HG03066 (cell line): ENCODE measurements around the gene CADM1.
"Not testable (repeated sequence)": the region's sequence is repeated elsewhere in the genome, so short reads cannot be mapped to it uniquely, and the experiment has no call there.

Source experiments
- ATAC-seq: cut with Tn5 transposase; IDR thresholded peaks from one replicate; pipeline ENCODE4 v1.9.1; 2021; ENCODE audit warnings: low read depth; ENCODE audit not compliant: unreplicated experiment

CADM1 gene

DNA sequence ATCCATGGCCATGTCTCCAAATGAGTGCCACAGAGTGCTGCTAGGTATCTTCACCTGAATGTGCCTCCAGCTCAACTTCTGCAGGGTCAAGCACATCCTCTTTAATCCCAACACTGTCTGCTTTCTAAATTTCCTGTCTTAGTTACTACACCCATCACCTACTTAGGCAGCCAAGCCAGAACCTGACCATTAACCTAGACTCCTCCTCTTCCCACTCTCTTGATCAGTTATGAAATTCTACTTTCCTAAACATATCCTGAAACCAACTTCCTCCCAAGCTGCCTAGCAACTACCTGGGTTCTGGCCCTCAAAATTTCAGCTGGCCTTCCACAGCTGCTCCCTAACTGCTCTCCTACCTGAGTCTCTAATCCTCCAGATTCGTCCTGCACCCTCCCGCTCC lies 22.7 kb downstream of the CADM1 start:
- ATAC-seq: no peak

DNA sequence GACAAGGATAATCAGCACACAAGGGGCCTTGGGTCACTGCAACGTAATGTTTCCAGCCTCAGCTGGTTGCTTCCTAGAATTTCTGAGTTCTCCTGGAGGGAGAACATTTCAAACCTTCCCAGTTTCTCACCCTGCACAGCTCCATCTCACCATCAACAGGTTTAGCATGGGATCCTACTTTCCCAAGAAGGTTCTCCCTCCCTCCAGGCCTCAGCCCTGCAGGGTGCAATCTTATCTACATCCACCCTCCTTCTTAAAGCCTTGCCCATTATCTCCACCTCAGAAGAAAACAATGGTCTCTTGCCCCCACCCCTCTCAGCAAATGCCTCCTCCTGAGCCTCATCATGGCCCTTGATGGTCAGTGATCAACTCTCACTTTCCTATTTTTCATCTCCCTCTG lies 23.6 kb downstream of the CADM1 start:
- no peak for ATAC-seq

DNA sequence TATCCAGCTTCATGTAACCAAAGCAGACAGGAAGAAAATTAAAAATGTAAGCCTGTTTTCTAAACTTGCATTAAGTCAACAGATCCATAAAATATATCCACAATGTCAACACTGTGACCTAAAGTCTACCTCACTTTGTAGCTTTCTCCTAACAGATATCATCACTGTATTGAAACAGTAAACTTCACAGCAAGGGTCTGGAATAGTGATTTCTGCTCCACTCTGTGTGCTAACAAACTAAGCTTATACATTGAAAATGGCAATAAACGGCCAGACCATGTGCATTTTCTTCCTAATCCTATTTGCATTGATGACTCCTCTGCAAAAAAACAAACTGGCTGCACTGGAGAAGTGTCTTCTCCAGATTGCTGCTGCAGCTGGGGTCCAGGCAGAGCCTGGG lies 26.8 kb downstream of the CADM1 start:
- ATAC-seq: no peak

DNA sequence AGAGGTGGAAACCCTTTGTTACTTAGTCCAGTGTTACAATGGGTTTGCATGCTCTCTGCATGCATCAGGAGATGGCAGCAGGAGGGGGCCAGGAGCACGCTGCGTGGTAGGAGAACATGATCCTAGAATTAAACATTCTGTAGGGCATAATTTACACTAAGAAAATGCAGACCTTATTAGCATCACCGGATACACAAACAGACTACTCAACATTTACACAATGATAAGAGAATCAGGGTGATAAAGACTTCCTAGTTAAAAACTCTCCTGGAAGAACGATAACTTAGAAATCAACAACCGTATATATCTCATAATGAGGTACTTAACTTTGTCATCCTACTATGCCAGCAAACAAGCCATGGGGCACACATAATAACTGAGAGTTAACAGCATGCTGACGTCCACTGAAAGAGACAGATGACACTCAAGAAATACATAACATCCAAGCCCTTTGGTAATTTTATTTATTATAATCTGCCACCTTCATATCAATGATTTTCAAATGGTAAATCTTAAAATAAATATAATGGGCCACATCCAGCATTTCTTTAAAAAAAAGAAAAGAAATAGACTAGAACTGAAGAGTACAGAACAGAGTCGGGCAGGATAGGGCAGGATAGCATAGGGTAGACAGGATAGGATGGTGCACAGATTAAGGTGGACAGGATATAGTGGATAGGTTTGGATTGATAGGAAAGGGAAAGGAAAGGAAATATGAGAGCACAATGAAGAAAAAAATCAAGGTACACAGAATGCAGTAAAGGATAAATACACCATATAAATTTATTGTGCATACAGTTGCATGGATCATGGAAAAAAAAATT lies 27.5 kb downstream of the CADM1 start:
- ATAC-seq: no peak

DNA sequence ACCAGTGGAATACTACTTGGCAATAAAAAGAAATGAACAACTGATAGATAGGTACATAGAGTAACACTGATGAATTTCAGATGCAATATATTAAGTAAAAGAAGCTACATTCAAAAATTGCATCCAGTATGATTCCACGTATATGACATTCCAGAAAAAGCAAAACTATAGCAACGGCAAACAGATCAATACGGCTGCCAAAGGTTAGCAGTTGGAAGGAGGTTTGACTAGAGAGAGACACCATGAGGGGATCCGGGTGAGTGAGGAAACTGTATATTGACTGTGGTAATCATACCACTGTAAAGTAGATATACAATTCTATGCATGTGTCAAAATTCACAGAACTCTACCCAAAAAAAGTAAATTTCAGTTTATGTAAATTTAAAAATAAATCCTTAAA lies 28.7 kb downstream of the CADM1 start:
- no peak for ATAC-seq

DNA sequence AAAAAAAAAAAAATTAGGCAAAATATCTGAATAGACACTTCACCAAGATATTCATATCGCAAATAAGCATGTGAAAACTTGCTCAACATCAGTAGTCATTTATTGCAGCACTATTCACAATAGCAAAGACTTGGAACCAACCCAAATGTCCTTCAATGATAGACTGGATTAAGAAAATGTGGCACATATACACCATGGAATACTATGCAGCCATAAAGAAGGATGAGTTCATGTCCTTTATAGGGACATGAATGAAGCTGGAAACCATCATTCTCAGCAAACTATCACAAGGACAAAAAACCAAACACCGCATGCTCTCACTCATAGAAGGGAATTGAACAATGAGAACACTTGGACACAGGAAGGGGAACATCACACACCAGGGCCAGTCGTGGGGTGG lies 29.9 kb downstream of the CADM1 start:
- not testable (repeated sequence) for ATAC-seq

DNA sequence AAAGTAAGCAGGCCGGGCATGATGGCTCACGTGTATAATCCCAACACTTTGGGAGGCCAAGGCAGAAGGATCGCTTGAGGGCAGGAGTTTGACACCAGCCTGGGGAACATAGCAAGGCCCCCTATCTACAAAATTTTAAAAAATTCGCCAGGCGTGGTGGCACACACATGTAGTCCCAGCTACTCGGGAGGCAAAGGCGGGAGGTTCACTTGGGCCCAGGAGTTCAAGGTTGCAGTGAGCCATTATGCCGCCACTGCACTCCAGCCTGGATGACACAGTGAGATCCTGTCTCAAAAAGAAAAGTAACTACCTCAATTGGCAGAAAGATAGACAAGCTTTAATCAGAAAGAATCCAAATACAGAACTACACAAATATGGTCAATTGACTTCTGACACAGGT lies 31.0 kb downstream of the CADM1 start:
- no peak for ATAC-seq

DNA sequence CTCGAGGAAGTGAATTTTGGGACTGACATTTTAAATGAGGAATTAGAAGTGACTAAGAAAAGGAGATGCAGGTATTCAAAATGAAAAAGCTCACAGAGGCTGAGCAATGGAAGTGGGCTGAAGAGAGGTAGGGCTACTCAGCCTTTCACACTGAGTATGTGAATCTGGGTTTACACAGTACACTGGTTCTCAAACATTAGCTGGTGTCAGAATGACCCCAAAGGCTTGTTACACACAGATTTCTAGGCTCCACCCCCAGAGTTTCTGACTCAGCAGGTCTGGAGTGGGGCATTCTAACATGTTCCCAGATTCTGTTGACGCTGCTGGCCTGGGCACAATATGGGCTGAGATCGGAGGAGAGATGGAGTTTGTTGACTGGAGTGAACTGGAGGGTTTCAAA lies 32.8 kb downstream of the CADM1 start:
- no peak for ATAC-seq

DNA sequence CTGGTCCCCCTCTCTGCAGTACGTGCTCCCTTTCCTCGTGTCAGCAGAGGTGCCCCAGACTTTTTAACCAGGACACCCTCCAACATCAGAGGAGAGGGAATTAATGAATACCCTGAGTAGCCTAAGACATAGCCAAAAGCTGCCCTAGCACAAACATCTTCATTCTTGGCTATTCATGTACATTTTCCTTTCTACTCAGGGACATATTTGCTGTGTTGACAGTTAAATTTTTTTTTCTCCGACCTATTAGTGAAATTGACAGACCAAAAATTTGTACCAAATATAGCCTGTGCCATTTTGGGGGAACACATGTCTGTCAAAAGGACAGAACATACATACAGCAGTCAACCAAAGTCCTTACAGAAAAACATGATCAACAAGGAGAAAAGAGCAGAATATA lies 33.3 kb downstream of the CADM1 start:
- no peak for ATAC-seq

DNA sequence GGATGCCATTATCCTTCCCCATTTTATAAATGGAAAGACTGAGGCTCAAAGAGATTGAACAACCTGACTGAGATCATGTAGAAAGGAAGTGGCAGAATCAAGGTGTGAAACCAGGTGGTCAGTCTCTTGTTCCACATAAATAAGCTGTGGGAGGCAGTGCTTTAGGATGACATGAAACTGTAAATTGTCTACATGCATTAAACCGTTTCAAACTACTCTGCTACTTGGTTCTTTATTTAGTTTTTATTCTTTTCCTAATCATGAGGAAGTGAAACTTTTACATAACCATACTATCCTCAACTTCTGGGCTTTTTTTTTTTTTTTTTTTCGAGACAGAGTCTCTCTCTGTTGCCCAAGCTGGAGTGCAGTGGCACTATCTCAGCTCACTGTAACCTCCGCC lies 34.9 kb downstream of the CADM1 start:
- no peak for ATAC-seq

DNA sequence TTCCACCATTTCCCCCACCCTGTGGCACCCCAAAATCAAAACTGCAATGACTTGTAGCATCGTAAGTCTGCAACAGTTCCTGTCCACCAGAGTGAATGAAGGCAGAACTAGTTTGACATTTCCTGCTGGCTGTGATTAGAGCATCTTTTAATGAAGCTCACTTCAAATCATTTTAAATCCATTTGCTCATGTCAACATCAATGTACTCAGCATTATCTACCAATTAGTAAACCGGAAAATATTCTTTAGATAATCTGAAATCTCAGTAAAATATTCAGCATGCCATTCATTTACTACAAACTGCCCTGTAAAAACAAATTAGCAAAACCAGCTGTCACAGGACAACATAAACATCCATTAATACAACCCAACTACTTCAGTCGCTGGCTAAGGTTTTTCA lies 38.1 kb downstream of the CADM1 start:
- no peak for ATAC-seq

DNA sequence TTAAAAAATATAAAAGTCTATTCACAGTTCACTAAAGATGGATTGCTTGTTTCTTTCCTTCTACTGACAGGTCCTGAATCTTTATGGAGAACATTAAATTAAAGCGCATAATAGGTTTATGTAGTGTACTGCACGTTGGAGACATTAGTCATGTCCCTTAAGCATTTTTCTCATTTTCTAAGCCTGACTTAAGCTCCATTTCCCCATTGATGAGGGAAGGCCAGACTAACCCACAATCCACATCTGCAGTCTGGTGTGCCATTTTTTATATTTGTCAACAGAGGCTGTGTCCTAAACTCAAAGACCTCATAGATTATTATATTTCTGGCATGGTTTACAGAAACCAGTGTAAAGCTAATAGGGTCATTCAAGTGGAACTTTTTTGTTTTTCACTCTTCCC lies 39.9 kb downstream of the CADM1 start:
- no peak for ATAC-seq

DNA sequence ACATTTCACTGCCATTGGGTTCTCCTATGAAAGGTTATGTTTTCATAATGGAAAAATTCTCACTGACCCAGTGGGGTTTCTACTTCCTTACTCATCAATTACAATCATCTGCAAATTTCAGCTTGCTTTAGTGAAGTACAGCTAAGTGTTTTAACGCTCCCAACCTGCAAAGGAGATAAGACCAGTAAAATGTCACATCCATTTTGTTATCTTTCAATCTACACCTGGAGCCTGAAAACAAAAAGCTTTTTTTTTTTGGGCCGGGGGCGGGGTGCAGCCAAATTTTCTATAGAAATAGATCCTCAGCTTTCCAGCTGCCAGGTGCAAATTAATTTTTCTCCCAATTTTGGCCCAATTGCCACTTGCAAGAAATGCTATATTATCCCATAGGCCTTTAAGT lies 40.6 kb downstream of the CADM1 start:
- no peak for ATAC-seq

DNA sequence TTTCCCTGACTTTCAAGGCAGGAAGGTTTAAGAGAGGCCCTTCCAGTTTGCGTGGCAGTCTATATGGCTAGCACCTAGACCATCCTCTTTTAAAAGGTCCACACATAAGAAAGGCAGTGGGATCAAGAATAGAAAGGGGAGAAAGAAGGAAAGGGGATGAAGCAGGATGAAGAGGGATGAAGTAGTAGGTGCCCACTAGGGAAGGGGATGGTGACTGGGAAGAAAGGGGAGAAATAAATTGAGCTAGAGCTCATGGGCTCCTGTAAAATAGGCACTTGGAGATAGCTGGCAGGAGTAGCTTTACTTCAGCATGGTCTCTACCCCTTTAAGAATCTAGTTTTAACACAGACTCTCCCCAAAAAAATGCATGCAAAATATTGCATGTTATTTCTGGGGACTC lies 41.5 kb downstream of the CADM1 start:
- no peak for ATAC-seq

DNA sequence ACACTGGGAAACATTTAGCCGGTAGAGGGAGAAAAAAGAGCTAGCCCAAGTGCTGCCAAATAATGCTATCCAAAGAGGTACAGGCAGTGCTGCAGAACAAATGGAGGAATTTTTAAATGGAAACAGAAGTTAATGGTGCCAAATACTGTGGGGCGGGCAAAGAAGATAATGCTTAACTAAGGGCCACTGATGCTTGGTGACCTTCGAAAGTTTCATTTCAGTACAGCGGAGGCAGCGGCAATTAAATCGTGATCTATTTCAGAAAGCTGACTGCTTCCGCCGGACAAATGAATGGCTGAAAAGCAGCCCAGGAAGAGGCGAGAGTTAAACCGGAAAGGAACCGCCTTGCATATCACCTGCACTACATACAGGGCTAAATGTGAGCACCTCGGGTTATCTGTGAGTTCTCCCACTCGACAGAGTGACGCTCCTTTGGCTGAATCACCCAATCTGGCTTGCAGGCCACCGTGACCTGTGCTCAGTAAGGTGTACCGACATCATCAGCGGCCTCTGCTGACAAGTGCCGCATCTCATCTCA lies 42.1 kb downstream of the CADM1 start:
- no peak for ATAC-seq

DNA sequence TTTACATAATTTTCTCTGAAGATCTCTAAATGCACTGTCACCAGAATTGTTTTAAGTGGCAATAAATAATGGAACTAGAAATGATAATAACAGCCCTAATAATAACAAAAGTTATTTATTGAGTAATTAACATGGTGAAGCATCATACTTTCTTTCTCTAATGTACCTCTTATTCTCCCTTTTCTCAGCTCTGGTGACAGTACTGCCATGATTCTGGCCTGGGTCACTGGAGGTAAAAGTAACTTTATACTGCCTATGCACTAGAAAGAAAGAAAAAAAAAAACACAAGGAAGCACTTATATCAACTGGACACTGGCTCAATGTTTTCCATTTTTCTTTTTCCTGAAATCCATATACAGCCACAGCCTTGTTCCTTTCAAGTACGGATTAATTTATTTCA lies 43.7 kb downstream of the CADM1 start:
- no peak for ATAC-seq

DNA sequence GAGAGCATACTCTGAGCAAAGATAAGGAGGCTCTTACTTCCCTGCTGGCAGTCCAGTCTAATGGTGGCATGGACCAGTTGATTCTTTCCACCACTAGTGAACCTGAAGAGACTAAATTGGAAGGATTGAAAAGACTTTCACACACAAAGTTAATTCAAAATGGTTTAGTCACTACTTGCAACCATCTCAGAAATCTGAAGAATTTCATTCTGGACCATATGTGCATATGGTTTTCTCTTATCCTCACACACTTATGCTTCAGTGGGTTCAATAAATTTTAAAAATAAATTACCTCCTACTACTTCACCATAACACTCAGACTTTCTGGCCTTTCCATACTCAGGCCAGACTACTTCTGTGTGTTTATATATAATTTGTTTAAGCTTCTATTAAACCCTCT lies 44.7 kb downstream of the CADM1 start:
- no peak for ATAC-seq

DNA sequence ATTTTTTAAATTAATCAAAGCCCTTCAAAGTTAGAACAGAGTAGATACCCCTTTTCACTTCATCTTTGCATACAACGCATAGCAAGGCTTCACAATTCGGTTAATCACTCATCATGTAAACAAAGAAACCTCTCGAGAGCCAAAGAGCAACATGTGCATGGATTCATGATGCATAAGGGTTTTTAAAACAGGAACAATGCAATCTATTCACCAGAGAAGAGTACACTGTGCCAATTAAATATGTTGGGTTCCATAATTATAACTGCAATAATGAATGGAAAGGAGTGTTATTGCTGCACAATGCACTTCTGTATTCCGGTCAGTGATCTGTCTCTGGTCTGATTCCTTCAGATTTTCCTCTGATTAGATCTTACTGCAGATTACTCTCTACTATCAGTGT lies 45.3 kb downstream of the CADM1 start:
- no peak for ATAC-seq

DNA sequence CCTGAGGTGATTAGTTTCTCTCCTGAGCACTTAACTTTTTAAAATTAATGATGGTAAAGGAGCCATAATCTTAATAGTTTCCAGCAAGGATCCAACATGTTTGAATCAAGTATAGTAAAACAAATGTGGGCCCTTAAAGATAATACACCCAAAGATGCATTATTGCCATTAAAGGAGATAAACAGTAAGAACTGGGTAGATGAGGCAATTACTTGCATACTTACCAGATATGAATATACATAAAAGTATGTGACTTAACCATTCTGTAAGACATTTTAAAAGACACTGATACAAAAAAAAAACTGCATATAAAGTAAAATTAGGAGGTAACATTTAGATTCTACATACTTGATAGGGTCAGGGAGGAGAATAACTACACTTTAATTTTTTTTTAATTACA lies 48.2 kb downstream of the CADM1 start:
- ATAC-seq: no peak

DNA sequence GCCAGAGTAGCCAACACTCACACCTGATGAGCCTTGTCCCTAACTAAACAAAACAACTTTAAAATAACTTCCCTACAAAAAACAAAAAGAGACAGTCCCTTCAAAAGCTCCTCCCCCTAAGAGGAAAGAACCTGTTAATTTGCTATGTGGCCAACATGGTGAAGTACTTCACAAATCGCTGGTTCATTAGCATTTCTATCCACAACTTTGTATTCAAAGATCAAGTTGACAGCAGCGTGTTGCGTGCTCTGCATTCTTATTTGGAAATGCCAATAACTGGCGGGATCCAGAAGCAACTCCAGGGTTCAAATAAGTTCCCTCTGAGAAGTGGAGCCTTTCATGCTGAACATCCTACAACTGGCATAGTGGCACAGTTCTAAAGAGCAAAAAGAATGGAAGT lies 48.6 kb downstream of the CADM1 start:
- no peak for ATAC-seq

DNA sequence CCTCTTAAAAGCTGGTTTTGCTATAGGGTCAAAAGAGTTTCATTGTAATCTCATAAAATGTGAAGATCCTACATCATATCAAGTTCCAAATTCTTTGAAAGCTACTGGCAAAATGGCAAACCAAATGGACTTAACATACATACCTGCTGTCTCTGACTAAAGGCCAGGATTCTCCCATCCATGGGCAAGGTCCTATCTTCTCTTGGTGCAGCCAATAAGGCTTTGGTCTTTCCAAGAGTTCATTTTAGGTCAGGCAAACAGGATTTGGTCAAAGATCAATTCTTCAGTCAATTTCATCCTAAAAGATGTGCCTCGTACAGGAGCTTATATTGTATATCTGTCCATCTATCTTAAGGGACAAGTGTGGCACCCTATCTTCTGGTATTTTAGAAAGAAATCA lies 49.7 kb downstream of the CADM1 start:
- no peak for ATAC-seq

DNA sequence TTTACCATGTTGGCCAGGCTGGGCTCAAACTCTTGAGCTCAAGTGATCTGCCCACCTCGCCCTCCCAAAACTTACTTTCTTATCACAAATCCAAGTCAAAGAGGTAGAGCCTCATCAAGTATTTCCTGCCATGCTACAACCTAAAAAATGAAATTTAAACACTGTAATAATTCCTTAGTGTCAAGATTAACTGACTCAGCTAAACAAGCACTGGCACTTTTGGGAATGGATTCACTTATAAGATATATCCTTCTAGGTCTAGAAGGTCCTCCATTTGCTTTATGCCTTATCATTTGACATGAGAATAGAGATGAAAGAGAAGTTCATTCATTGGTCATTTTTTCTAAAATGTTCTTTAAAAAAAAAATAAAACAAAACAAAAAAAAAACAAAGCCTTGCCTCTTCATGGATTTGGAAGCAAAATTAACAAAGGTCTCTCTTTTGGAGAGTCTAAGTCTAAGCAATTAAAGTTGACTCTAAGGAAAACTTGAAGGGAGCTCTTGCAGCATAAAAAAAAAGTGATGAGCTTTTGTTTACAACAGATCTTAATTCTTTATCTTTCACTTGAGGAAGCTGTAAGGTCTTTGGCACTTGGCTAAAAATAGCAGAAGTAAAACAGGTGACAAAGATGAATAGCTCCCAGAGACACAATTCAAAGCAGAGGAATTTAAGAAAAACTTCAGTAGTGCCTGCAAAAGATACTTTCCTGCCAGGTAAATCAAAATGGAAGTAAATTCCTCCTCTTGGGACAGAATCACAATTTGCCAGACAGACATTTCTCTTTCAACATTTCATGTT lies 50.3 kb downstream of the CADM1 start:
- no peak for ATAC-seq
